Measurements from ENCODE around the gene BTBD2.

BTBD2 gene

DNA sequence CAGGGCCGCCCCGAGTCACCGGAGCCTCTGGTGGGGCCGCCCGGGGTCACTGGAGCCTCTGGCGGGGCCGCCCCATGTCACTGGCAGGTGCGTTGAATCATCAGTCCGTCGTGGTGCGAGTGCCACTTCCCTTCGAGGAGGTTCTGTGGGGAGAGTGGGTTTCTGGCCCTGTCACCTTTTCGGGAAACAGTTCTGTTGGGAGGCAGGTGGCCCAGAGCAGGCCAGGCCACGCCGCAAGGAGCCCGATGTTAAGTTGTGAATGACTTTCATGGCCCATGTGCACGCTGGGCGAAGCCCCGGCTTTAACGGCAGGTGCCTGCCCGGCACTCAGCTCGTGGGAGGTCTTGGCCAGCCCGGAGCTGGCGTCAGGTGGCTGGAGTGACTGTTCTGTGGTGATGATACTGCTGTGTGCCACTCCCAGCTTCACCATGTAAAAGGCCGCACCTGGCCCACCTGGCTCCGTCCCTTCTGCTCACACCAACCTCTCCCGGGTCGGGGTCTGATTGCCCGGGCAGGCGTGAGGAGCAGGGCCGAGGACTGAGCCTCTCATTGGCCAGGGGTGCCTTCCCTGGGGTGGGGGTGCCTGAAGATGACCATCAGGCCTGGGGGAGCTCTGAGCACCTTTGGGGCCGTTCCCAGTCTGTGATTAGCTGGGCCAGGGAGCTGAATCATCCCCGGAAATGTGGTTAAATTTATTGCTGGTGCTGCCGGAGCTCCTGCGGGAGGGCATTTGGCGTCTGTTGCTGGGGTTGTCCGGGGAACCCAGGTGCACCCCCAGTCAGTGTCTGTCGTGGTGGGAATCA is 45.3 kb downstream of the BTBD2 start:
- DNase-seq (ENCODE audit: low read depth): no peak
- TF ChIP-seq, protein P1, sequence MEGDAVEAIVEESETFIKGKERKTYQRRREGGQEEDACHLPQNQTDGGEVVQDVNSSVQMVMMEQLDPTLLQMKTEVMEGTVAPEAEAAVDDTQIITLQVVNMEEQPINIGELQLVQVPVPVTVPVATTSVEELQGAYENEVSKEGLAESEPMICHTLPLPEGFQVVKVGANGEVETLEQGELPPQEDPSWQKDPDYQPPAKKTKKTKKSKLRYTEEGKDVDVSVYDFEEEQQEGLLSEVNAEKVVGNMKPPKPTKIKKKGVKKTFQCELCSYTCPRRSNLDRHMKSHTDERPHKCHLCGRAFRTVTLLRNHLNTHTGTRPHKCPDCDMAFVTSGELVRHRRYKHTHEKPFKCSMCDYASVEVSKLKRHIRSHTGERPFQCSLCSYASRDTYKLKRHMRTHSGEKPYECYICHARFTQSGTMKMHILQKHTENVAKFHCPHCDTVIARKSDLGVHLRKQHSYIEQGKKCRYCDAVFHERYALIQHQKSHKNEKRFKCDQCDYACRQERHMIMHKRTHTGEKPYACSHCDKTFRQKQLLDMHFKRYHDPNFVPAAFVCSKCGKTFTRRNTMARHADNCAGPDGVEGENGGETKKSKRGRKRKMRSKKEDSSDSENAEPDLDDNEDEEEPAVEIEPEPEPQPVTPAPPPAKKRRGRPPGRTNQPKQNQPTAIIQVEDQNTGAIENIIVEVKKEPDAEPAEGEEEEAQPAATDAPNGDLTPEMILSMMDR (IDR thresholded peaks at IDR 0.05; ENCODE audit: insufficient read depth, low read depth, low read length, missing control alignments): no peak
- H3K4me3 ChIP-seq (ENCODE audit: low read length): no peak overlapping the region

DNA sequence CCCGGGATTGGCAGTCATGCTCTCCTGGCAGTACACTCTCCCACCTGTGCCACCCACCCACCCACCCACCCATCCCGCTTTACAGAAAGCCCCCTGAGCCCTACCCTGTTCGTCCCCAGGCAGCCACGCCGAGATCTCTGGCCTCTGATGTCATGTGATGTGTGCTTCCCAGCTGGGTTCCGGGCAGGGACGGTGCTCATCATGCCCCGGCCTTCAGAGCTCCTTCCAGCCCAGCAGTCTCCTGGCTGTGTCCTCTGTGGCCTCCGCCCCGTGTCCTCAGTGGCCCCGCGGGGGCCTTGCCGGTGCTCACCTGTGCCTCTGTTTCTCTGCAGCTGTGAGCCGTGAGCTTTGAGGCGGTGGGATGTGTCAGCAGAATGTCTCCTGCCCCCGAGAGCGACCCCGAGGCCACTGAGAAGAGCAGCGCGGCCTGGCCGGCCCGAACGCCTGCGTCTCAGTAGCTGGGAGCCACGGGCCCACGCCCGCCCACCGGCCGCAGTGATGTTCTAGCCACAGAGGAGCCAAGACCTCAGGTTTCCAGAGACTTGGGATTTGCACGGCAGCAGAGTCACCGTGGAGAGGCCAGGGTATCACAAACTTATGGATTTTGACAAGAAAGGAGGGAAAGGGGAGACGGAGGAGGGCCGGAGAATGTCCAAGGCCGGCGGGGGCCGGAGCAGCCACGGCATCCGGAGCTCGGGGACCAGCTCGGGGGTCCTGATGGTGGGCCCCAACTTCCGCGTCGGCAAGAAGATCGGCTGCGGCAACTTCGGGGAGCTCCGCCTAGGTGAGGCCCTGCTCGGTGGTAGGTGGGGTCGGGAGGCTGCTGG is 46.1 kb downstream of the BTBD2 start:
- DNase-seq (ENCODE audit: low read depth): no peak
- no peak overlapping the region for H3K4me3 ChIP-seq (ENCODE audit: low read length)
- TF ChIP-seq, protein P1 (IDR thresholded peaks at IDR 0.05; ENCODE audit: insufficient read depth, low read depth, low read length, missing control alignments): no peak

DNA sequence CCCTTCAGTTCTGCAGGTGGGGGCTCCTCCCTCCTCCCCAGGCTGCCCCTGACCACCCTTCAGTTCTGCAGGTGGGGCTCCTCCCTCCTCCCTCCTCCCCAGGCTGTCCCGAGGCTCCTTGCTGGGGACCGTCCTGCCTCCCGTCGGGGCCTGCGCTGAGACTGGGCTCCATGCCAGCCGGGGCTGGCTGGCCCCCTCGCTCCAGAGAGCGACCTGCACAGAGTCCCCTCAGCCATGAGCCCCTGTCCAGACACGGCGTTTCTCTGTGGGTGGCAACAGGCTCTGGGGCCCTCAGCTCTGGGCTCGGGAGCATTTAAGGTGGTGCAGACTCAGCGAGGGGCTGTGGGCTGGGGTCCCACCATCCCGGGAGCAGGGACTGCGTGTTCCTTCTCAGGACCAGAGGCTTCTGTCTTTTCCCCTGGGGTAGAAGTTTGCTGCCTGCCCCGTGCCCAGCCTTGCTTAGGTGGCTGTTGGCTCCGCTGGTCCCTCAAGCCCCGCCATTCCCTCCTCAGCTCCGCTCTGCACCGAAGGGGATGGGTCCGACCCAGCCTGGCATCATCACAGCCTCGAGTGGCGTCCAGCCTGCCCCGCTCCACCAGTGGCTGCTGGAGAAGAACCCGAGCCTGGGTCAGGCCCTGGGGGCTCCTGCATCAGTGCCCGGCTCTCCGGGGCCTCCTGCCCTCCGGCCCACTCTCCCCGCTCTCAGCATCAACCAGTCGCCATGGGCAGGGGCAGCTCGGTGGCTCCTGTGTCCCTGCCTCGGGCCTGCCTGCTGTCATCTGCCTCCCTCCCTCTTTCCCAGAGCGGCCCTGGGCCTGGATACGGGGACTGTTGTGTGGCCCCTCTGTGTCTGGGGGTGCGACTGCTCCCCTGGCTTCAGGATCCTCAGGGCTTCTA is 47.0 kb downstream of the BTBD2 start:
- no peak overlapping the region for H3K4me3 ChIP-seq (ENCODE audit: low read length)
- TF ChIP-seq, protein P1 (IDR thresholded peaks at IDR 0.05; ENCODE audit: insufficient read depth, low read depth, low read length, missing control alignments): no peak
- DNase-seq (ENCODE audit: low read depth): no peak

GRCh38 chr19:1967087-1967608 is 48.4 kb downstream of the BTBD2 start:
- no peak for DNase-seq (ENCODE audit: low read depth)
- H3K4me3 ChIP-seq (ENCODE audit: low read length): no peak overlapping the region

DNA sequence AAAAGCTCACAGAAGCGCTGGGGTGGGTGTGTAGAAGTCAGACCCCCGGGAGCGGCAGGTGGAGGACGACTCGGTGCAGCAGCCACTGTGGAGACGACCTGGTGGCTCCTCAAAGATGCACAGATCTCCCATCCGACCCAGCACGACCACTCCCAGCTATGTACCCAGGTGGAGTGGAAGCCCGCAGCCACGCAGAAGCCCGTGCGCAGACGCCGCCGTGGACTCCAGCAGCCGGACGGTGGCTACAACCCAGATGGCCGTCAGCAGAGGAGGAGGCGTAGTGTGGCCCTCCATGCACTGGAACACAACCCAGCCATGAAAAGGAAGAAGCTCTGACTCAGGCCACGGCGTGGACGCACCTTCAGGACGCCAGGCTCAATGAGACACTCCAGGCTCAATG is 52.8 kb downstream of the BTBD2 start:
- H3K4me3 ChIP-seq (ENCODE audit: low read length): no peak overlapping the region
- no peak for DNase-seq (ENCODE audit: low read depth)
- TF ChIP-seq, protein P1 (IDR thresholded peaks at IDR 0.05; ENCODE audit: insufficient read depth, low read depth, low read length, missing control alignments): no peak

More at GRCh38 chr19:1967087-1967608, 48.4 kb downstream of the BTBD2 start:
- TF ChIP-seq, protein P1 (IDR thresholded peaks at IDR 0.05; ENCODE audit: insufficient read depth, low read depth, low read length, missing control alignments): no peak

Measured in epithelial cell of esophagus (primary cell).